GM21723 (cell line): ENCODE data around the gene ELOVL2.

Experiments used
- ATAC-seq: cut with Tn5 transposase; IDR thresholded peaks from one replicate; pipeline ENCODE4 v1.9.1; 2021; ENCODE audit warnings: mild to moderate bottlenecking, moderate library complexity; ENCODE audit not compliant: unreplicated experiment

ELOVL2 gene

GRCh38 chr6:11062083-11062482 lies 18.0 kb upstream of the ELOVL2 start:
- ATAC-seq: no peak

DNA sequence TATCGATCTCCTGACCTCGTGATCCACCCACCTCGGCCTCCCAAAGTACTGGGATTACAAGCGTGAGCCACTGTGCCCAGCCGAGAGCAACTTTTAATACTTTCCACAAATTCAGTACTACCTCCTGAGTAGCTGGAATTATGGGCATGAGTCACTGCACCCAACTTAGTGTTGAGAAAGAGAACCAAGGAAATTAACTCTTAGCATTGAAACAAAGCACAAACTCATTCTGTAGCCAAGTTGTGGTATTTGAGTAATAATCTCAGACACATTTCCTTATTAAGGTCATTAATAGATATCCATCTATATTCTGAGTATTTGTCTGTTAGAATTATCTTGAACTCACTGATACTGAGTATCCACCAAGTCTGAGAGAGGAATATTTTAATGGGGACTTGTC lies 14.3 kb upstream of the ELOVL2 start:
- no peak for ATAC-seq

DNA sequence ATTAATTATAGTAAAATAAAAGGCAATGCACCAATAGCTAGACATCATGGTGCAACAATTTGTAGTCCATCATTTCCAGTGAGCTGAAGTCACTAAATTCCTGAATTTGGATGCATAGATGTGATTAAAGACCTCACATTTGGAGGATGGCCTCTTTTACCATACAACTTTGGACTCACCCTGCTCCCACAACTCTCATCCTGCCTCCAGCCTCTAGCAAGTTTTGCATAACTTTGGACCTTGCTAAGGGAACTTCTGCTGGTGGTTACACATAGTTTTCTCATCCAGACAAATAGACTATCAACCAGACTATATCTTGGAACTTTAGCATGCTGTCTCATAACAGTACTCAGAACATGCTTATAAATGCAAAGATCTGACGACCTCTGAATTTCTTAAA lies 12.8 kb upstream of the ELOVL2 start:
- ATAC-seq: no peak

GRCh38 chr6:11055127-11055627 lies 11.1 kb upstream of the ELOVL2 start:
- ATAC-seq: no peak

- no peak for ATAC-seq
Observed at GRCh38 chr6:11054722-11055121, 10.6 kb upstream of the ELOVL2 start.

GRCh38 chr6:11053307-11053706 lies 9.2 kb upstream of the ELOVL2 start:
- no peak for ATAC-seq

DNA sequence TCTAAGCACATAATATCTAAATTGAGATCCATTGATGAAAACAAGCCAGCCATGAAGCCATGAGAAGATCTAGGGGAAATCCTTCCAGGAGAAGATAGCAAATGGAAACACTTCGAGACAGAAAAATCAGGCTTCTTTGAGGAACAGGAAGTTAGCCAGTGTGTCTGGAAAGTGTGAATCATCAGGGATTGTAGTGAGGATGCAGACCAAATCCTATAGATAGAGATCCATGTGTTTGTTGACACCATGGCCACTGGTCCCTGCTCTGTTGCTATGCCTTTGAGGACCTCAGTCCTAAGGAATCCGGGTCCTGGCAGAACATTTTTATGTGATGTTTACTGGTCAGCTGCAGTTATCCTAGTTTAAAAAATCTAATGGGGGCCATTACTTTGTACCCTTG lies 6.6 kb upstream of the ELOVL2 start:
- ATAC-seq: no peak

DNA sequence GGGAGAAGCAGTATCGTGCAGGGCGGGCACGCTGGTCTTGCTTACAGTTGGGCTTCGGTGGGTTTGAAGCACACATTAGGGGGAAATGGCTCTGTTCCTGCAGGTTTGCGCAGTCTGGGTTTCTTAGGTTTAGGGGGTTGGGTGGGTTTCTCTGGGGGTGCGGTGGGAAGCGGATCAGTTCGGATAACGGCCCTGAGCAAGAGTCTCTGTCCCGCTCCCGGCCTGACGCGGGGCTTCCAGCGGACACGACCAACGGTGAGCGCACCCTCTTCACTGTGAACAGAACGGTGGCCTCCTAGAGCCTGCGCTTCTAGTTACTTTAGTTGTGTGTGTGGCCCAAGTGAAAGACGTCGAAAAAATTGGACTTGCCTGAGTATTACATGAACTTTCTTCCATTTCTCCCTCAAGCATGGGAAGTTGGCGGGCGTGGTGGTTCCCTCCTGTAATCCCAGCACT lies 635 bp upstream of the ELOVL2 start:
- ATAC-seq: no peak

GRCh38 chr6:11043378-11043960 lies 636 bp downstream of the ELOVL2 start:
- peak; percentile 30 for ATAC-seq

DNA sequence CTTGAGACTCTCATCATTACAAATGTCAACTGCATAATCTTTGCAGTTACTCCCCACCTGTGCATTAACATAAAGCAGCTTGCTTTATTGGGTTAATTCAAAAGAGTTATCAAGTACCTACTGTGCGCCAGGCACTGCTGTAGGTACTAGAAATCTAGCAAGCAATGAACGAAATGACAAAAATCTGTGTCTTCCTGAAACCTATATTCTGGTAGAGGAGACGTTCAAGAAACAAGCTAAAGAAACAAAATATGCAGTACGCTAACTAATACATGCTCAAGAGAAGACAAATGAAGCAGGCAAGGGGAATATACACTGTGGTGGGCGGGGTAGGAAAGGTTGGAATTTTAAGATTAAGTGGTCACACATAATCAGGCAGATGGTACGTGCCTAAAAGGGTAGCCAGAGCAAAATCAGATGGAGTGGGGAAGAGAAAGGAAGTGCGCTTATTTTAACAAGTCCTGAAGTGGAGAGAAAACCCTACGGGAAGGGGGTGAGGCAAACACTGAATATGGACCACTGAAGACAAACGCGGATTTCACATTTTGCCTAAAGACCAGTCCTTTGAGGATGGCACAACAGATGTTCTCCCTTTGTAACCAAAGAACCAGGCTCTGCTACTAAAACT lies 1.2 kb downstream of the ELOVL2 start:
- ATAC-seq: no peak

GRCh38 chr6:11042025-11042749 lies 1.9 kb downstream of the ELOVL2 start:
- ATAC-seq: no peak

GRCh38 chr6:11040134-11040533 lies 4.0 kb downstream of the ELOVL2 start:
- ATAC-seq: no peak

- ATAC-seq: no peak
Observed at GRCh38 chr6:11039040-11039439, 5.1 kb downstream of the ELOVL2 start.

- ATAC-seq: no peak
Observed at GRCh38 chr6:11036977-11037430, 7.1 kb downstream of the ELOVL2 start.

DNA sequence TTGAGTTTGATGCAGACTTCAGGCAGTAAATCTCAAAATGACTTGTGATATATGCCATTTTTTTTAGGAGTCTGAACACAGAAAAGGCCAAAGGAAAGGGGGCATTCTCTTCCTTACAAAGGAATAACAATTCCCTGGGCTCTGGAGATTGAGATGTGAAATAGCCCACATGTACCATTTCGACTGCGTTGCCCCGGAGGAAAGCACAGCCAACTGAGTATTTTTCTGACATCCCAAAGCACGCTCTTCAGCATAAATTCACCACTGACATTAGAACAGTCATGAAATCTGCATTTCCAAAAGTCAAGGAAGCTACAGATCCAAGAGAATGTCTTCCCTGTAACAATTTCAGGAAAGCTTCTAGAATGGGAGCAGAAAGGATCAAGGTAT lies 7.8 kb downstream of the ELOVL2 start:
- no peak for ATAC-seq

DNA sequence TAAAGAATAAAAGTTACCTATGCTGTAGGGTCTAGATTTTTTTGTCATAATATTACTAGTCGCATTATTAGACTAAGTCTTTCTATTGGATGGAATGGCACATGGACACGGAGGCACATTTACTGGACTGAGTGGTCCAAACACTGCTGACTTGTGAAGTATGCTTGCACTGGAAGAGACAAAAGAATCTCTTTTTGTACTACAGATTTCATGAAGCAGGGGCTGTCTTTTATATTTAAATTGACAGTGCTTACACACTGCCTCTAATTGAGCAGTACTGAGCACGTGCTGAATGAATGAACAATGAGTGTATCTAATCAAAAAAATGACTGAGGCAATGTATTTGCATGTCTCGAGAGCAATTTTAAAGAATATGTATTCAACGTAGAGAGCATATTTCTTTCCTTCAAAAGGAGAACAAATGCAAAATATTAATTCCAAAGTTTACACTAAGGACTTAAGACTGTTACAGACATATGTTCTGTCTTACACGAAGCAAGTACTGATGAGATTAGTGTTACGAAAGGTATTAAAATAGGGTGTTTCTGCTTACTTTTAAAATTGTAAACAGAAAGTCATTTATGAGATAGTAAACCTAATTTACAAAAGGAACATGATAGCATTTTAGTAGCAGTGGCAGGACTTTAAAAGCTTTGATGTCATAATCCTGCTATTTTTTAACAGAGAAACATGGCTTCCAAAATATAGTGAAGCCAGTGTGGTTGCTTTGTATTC lies 8.3 kb downstream of the ELOVL2 start:
- no peak for ATAC-seq

DNA sequence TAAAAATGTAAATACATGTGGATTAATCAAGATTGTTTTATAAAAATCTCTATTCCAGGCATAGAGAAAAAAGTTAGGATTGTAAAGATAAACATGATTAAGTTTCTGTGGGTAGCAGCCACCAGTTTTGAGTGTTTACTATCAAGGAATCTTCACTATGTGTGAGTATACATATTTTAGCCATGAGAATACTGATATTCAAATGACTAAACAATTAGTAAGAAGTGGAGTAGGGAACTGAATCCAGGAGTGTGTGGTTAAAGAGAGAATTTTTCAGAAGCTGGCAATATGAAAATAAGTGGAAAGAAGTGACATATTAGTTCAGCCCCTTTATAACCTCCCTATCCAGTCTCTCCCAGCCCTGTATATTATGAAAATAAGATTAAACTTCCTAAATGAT lies 10.3 kb downstream of the ELOVL2 start:
- no peak for ATAC-seq

- ATAC-seq: no peak
Observed at GRCh38 chr6:11030904-11031303, 13.2 kb downstream of the ELOVL2 start.

- no peak for ATAC-seq
Observed at GRCh38 chr6:11028959-11029358, 15.1 kb downstream of the ELOVL2 start.

GRCh38 chr6:11027565-11028110 lies 16.5 kb downstream of the ELOVL2 start:
- no peak for ATAC-seq
